Tibial artery (tissue), 4 donors: ENCODE data around the gene MDM2.

Experiments
- DNase-seq, 2 donors: peaks; one replicate each; pipeline ENCODE4 v3.0.0-alpha.2; 2019
- H3K27ac ChIP-seq, 2 donors: fragments of 200-600 bp; sonication (generic) in 1 of 2; 1 replicate in 1 of 2; 2 replicates in 1 of 2; pipeline ENCODE4 v1.5.1; 2018 to 2019; ENCODE audit warnings: mild to moderate bottlenecking in 1 of 2
- H3K27me3 ChIP-seq, 2 donors: fragments of 200-600 bp; sonication (generic) in 1 of 2; one replicate each; pipeline versions ENCODE4 v1.5.1 to v1.6.0; 2016 to 2019
- H3K36me3 ChIP-seq, 3 donors: fragments of 200-600 bp; sonication (generic) in 2 of 3; one replicate each; pipeline ENCODE4 v1.5.1; 2016 to 2019; ENCODE audit warnings: mild to moderate bottlenecking in 2 of 3
- H3K4me1 ChIP-seq, 4 donors: fragments of 200-600 bp; sonication (generic) in 2 of 4; 1 replicate in 3 of 4; 2 replicates in 1 of 4; pipeline ENCODE4 v1.5.1; 2016 to 2019
- H3K4me3 ChIP-seq, 2 donors: fragments of 200-600 bp; sonication (generic) in 1 of 2; 1 replicate in 1 of 2; 2 replicates in 1 of 2; pipeline ENCODE4 v1.5.1; 2018 to 2019; ENCODE audit warnings: mild to moderate bottlenecking in 2 of 2
- H3K9me3 ChIP-seq, 3 donors: fragments of 200-600 bp; sonication (generic) in 1 of 3; one replicate each; pipeline ENCODE4 v1.5.1; 2016 to 2019
- intact Hi-C: fragments of 100-400 bp; cut with DNase I; formaldehyde crosslinking; loops from one replicate; pipeline ENCODE4 v1.15.0; 2023; ENCODE audit warnings: low total_unique reads
- TF ChIP-seq, protein P1 (sequence below), 2 experiments: fragments of 200-600 bp in 1 of 2; fragments of 450-650 bp in 1 of 2; IDR thresholded peaks; one replicate each; pipeline ENCODE4 v1.5.1; 2017 to 2019; ENCODE audit warnings: antibody characterized with exemption in 2 of 2, mild to moderate bottlenecking in 1 of 2, moderate library complexity in 1 of 2

Gene MDM2

GRCh38 chr12:68888243-68888642 lies 80.3 kb downstream of the MDM2 start:
- TF ChIP-seq, protein P1, sequence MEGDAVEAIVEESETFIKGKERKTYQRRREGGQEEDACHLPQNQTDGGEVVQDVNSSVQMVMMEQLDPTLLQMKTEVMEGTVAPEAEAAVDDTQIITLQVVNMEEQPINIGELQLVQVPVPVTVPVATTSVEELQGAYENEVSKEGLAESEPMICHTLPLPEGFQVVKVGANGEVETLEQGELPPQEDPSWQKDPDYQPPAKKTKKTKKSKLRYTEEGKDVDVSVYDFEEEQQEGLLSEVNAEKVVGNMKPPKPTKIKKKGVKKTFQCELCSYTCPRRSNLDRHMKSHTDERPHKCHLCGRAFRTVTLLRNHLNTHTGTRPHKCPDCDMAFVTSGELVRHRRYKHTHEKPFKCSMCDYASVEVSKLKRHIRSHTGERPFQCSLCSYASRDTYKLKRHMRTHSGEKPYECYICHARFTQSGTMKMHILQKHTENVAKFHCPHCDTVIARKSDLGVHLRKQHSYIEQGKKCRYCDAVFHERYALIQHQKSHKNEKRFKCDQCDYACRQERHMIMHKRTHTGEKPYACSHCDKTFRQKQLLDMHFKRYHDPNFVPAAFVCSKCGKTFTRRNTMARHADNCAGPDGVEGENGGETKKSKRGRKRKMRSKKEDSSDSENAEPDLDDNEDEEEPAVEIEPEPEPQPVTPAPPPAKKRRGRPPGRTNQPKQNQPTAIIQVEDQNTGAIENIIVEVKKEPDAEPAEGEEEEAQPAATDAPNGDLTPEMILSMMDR (IDR thresholded peaks at IDR 0.05), result no peak
- no peak overlapping the region for H3K27ac ChIP-seq
- no peak overlapping the region for H3K4me3 ChIP-seq
- H3K9me3 ChIP-seq, result no peaks in the 10 kb centered on the region
- DNase-seq, result no peak
- H3K4me1 ChIP-seq, result no peaks in the 10 kb centered on the region
- no peaks in the 10 kb centered on the region for H3K27me3 ChIP-seq
- intact Hi-C loops, result no loop called here
- no peaks in the 10 kb centered on the region for H3K36me3 ChIP-seq

DNA sequence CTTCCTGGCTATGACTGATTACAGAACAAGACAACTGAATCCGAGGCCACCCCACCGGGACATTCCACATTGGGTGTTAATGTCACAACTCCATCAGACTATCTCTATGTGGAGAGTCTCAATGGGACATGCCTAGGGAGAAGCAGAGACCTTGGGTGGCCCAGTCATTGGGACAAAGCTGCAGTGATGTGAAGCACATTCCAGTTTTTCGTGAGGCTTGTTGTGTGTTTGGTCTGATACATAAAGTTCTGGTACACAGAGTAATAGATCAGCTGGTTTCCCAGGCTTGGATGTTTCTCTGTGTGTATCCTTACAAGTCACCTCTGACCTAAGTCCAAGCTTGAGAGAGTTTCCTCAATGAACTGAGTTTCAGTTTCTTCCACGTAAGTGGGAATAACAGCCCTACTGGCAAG lies 82.7 kb downstream of the MDM2 start:
- no peak overlapping the region for H3K27ac ChIP-seq
- no peaks in the 10 kb centered on the region for H3K27me3 ChIP-seq
- no peaks in the 10 kb centered on the region for H3K36me3 ChIP-seq
- TF ChIP-seq, protein P1 (IDR thresholded peaks at IDR 0.05), result no peak
- no peaks in the 10 kb centered on the region for H3K4me1 ChIP-seq
- no peak for DNase-seq
- H3K9me3 ChIP-seq, result no peaks in the 10 kb centered on the region
- no peak overlapping the region for H3K4me3 ChIP-seq
- intact Hi-C loops, result no loop called here

GRCh38 chr12:68891141-68891540 lies 83.2 kb downstream of the MDM2 start:
- no peak overlapping the region for H3K4me3 ChIP-seq
- no peak overlapping the region for H3K27ac ChIP-seq
- H3K4me1 ChIP-seq, result no peaks in the 10 kb centered on the region
- H3K9me3 ChIP-seq, result no peaks in the 10 kb centered on the region
- intact Hi-C loops, result no loop called here
- TF ChIP-seq, protein P1 (IDR thresholded peaks at IDR 0.05), result no peak
- H3K27me3 ChIP-seq, result no peaks in the 10 kb centered on the region
- no peaks in the 10 kb centered on the region for H3K36me3 ChIP-seq
- no peak for DNase-seq

DNA sequence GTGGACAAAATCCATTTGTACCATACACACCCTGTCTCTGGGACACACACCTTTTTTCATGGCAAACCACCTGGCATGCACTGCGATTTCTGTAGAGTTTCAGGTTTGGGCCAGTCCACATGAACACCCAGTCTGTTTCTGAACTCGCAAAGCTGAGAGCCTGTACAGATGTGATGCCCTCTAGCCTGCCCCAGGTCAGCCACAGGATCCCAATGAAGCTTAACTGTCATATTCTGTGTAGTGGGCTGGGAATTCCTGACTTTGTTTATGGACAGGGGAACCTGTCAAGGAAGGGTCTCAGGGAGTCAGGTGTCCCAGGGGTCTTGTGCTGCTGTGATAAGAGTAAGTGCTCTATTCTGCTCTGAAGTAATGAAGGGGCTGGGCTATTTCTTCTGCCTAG lies 85.2 kb downstream of the MDM2 start:
- Histone ChIP-seq H3K9me3 (no peaks in the 10 kb centered on the region), H3K4me3 (no peak overlapping the region), H3K4me1 (no peaks in the 10 kb centered on the region), H3K36me3 (no peaks in the 10 kb centered on the region), H3K27ac (no peak overlapping the region), H3K27me3 (no peaks in the 10 kb centered on the region)
- TF ChIP-seq, protein P1 (IDR thresholded peaks at IDR 0.05), result no peak
- no peak for DNase-seq
- intact Hi-C loops, result no loop called here

DNA sequence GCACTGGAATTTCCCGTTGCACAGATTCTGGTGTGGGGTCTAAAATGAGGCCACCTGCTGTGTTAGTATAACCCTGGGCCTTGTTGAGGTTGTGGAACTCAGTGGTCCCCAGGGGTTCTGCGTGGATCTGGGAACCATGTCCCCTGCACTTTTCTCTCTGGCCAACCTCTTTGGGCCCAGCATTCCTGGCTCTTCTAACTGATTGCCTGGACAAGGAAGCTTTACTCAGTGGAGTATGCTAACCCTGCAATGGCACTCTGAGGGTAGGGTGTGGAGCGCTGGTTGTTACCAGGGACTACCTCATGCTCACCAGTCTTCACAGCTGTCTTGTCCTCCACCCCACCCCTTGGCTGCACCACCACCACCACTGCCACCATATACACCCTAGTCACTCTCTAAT lies 85.8 kb downstream of the MDM2 start:
- intact Hi-C loops, result no loop called here
- no peak overlapping the region for H3K27ac ChIP-seq

More for the DNA sequence above, 85.8 kb downstream of the MDM2 start:
- Histone ChIP-seq H3K36me3 (no peaks in the 10 kb centered on the region), H3K9me3 (no peaks in the 10 kb centered on the region), H3K27me3 (no peaks in the 10 kb centered on the region), H3K4me1 (no peaks in the 10 kb centered on the region), H3K4me3 (no peak overlapping the region)
- no peak for DNase-seq
- TF ChIP-seq, protein P1 (IDR thresholded peaks at IDR 0.05), result no peak
